Measurements from ENCODE around the gene SNX9.
"Not testable (repeated sequence)": the region's sequence is repeated elsewhere in the genome, so short reads cannot be mapped to it uniquely, and the experiment has no call there.

Gene SNX9

GRCh38 chr6:157830354-157831017 is 7.4 kb downstream of the SNX9 start:
- in situ Hi-C loops (cut with HindIII; ENCODE audit: low sequenced_read_pairs) = no loop called here

GRCh38 chr6:157831018-157831369 is 7.9 kb downstream of the SNX9 start:
- in situ Hi-C loops (cut with HindIII; ENCODE audit: low sequenced_read_pairs) = no loop called here

DNA sequence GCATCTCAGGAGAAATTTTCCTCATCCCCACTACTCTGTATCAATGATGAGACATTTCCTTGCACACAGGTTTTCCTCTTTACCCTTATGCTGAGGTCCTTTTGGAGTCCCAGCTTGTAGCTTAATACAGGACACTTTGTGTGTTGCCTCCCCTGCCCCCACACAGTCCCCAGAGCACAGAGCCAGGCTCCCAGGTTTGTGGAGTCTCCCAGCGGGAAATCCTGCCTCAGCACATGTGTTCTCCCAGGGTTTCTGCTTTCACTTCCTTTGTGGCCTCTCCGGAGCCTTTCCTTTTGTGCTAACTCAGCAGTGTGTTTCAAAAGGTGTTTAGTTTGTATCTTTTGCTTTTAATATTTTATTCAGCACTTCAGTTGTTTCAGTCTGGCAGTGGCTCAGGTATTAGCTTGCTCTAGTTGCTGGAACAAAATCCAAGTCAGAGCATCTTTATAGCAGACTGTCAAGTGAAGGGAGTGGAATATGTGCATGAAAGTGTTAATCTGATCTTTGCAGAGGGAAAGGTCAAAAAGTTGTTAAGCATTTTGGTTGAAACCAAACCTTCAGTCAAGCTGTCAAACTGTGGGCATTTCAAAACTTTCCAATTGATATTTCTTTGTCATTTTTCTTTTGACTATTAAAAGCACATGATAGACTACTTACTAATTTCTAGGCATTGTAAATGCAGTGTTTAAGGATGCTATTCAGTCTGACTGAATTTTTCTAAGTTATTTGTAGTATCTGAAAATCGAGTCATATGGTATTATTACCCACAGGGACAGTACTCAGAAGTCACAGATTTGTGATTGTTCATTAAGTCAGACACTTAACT is 8.6 kb downstream of the SNX9 start:
- in situ Hi-C loops (cut with HindIII; ENCODE audit: low sequenced_read_pairs) = no loop called here

- in situ Hi-C loops (cut with HindIII; ENCODE audit: low sequenced_read_pairs) = no loop called here
Measured at GRCh38 chr6:157832250-157832967, 9.4 kb downstream of the SNX9 start.

DNA sequence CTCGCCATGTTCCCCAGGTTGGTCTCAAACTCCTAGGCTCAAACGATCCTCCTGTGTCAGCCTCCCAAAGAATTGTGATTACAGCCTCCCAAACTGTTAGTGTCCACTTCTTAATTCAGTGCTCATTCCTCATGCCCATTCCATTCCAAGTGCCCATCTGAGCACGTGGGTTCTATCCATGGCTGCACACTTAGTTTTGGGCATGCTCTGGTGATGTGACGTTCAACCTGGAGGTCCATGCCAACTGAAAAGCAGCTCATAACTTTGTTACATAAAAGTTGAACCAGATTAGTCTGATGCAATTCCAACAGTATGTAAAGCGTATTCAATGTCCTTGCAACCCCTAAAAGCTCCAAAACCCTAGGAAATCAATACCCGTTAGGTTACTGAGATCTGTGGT is 11.5 kb downstream of the SNX9 start:
- in situ Hi-C loops (cut with HindIII; ENCODE audit: low sequenced_read_pairs) = no loop called here

- in situ Hi-C loops (cut with HindIII; ENCODE audit: low sequenced_read_pairs) = no loop called here
Measured at GRCh38 chr6:157838718-157839430, 15.8 kb downstream of the SNX9 start.

DNA sequence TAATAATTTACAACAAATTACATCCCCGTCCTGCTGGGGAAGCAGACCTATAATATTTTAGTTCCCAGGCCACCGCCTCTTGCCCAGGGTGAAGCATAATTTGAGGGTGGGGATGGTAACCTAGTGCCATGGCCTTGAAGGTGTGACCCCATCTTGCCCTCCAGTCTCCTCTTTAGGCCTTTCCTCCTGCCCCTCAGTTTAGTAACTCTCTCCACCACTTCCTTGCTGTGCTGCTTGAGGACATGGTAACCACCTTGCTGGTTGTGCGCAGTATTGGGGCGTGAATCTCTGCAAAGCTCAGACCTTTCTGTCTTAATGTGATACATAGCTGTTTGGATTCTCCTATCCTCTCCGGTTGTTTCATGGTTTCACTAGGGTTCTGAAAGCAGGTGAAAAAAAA is 16.6 kb downstream of the SNX9 start:
- in situ Hi-C loops (cut with HindIII; ENCODE audit: low sequenced_read_pairs) = no loop called here

GRCh38 chr6:157840261-157840660 is 17.2 kb downstream of the SNX9 start:
- in situ Hi-C loops (cut with HindIII; ENCODE audit: low sequenced_read_pairs) = no loop called here

- in situ Hi-C loops (cut with HindIII; ENCODE audit: low sequenced_read_pairs) = no loop called here
Measured at GRCh38 chr6:157840776-157841175, 17.7 kb downstream of the SNX9 start.

GRCh38 chr6:157841211-157841840 is 18.3 kb downstream of the SNX9 start:
- in situ Hi-C loops (cut with HindIII; ENCODE audit: low sequenced_read_pairs) = no loop called here

GRCh38 chr6:157842212-157842611 is 19.2 kb downstream of the SNX9 start:
- in situ Hi-C loops (cut with HindIII; ENCODE audit: low sequenced_read_pairs) = no loop called here

DNA sequence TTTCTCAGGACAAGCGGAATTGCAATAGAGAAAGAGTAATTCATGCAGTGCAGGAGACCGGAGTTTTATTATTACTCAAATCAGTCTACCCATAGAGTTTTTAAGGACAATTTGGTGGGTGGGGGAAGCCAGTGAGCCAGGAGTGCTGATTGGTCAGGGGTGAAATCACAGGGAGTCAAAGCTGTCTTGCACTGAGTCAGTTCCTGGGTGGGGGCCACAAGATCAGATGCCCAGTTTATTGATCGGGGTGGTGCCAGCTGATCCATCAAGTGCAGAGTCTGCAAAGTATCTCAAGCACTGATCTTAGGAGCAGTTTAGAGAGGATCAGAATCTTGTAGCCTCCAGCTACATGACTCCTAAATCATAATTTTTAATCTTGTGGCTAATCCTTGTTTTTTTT is 21.1 kb downstream of the SNX9 start:
- in situ Hi-C loops (cut with HindIII; ENCODE audit: low sequenced_read_pairs) = not testable (repeated sequence)

DNA sequence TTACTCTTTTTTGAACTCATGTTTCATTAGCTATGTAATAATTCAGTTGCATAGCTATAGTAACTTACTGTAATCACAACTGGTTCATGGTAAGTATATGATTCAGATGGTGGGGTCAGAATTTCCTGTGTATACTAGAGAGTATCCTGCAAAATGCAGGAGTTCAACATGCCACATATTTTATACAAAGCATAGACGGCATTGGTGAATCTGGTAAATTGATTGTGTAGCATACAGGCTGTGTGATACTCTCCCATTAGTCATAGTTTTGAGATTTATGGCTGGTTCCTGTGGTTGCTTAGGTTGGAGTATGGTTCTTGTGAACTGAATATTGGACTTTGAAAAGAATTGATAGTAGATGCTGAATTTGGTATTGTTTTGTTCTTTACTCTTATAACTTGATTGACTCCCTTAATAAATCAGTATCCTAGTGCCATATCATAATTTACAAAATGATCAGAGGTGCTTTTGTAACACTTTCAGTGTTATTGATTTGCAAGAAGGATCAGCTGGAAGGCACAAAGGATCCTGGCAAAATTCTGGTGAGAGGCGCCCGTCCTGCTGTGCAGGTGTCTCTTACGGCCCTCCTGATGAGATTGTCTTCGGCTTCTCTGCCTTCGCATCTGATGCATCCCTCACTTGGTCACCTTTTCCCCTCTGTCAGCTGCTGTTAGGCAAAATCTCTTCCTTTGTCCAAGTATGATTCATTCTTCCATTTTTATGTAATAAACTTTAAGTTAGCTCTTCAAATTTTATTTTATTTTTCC is 22.6 kb downstream of the SNX9 start:
- in situ Hi-C loops (cut with HindIII; ENCODE audit: low sequenced_read_pairs) = no loop called here

DNA sequence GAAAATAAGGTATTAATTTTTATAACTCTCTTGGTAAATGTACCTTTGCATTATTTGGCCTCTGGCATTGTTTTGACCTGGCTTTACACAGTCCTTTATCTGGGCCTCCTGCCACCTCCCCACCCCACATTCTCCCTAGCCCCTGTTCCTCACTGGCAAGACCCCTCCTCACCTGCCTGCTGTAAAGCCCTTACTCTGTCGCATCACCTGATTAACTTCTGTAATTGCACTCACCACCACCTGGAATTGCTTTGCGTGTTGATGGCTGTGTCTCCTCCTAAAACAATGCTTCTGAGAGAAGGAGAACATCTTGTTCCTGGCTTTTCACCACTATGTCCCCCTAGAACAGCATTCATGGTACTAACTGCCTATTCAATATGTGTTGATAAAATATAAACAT is 24.8 kb downstream of the SNX9 start:
- in situ Hi-C loops (cut with HindIII; ENCODE audit: low sequenced_read_pairs) = no loop called here

- in situ Hi-C loops (cut with HindIII; ENCODE audit: low sequenced_read_pairs) = no loop called here
Measured at GRCh38 chr6:157848693-157849092, 25.6 kb downstream of the SNX9 start.

DNA sequence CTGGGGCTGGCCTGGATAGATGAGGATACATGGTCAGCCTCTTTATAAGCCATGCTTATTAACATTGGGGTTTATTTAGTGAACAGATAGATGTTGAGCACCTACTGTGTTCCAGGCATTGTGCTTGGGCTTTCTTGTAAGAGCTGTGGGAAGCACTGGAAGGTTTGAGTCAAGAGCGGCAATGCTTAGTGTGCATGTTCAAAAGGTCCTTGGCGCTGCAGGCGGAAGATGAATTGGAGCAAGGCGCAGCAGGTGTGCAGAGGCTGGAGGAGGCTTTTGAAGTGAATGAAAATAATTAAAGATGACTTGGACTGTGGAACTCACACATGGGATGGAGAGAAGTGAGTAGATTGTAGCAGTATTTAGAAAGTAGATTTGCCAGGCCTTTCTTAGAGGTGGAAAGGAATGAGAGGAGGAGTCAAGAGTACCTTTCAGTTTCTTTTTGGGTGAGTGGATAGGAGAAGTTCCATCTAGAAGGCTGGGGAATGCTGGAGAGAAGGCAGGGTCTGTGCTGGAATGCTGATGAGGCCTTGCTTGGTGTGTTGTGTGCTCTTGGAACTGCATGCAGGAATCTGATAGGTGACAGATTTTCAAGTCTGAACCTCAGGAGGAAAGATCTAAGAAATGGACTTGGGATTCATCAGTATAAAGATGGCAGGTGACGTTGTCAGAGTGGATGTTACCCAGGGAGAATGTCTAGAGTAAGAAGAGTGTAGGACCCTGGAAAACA is 26.4 kb downstream of the SNX9 start:
- in situ Hi-C loops (cut with HindIII; ENCODE audit: low sequenced_read_pairs) = no loop called here

GRCh38 chr6:157850030-157850429 is 27.0 kb downstream of the SNX9 start:
- in situ Hi-C loops (cut with HindIII; ENCODE audit: low sequenced_read_pairs) = no loop called here

- in situ Hi-C loops (cut with HindIII; ENCODE audit: low sequenced_read_pairs) = no loop called here
Measured at GRCh38 chr6:157853018-157853805, 30.2 kb downstream of the SNX9 start.
